Adrenal gland (tissue), 12 donors: ENCODE measurements around the gene SMS. TPM values are rescaled to one million over a fixed set of nuclear protein-coding genes. Genes with fewer than 3 reads are reported as not detected.

Experiments used
- DNase-seq, 7 donors: peaks; one replicate each; pipeline ENCODE4 v3.0.0-alpha.2; 2019 to 2020
- H3K27ac ChIP-seq, 5 donors: fragments of 200-600 bp; sonication (generic) in 4 of 5; 1 replicate in 3 of 5; 2 replicates in 2 of 5; pipeline versions ENCODE4 v1.5.1 to v1.8.0; 2016 to 2020; ENCODE audit warnings: mild to moderate bottlenecking in 1 of 5
- H3K27me3 ChIP-seq: fragments of 200-600 bp; 2 replicates; pipeline ENCODE4 v1.8.0; 2021
- H3K36me3 ChIP-seq, 2 donors: fragments of 200-600 bp; replicated peaks in 1 of 2; 1 replicate in 1 of 2; 2 replicates in 1 of 2; pipeline versions ENCODE4 v1.5.1 to v1.8.0; 2018 to 2022
- H3K4me1 ChIP-seq, 2 donors: fragments of 200-600 bp; replicated peaks in 1 of 2; 1 replicate in 1 of 2; 2 replicates in 1 of 2; pipeline versions ENCODE4 v1.5.1 to v1.8.0; 2018 to 2021
- H3K4me3 ChIP-seq, 4 donors: fragments of 200-600 bp; sonication (generic) in 3 of 4; one replicate each; pipeline ENCODE4 v1.5.1; 2016 to 2018
- H3K9me3 ChIP-seq, 3 donors: fragments of 200-600 bp; sonication (generic) in 1 of 3; replicated peaks in 1 of 3; 1 replicate in 2 of 3; 2 replicates in 1 of 3; pipeline versions ENCODE4 v1.5.1 to v1.8.0; 2016 to 2021
- POLR2A ChIP-seq, 2 donors: fragments of 450-650 bp; IDR thresholded peaks; one replicate each; pipeline ENCODE4 v1.6.1; 2017; ENCODE audit warnings: antibody characterized with exemption in 2 of 2, mild to moderate bottlenecking in 2 of 2, moderate library complexity in 1 of 2
- WGBS, 4 donors: extraction: QIAGEN DNeasy Blood & Tissue Kit in 2 of 4; methylation state at CpG; one replicate each; pipeline versions ENCODE4 v1.1.5 to v1.1.7; 2013 to 2017; 5-methylcytosine and 5-hydroxymethylcytosine counted together
- intact Hi-C, 2 donors: fragments of 100-400 bp; cut with DNase I; formaldehyde crosslinking; loops; one replicate each; pipeline versions ENCODE4 v1.14.1 to v1.15.0; 2022 to 2023
- polyA plus RNA-seq, 3 donors: library from polyadenylated mRNA; stranded (reverse); fragments of 200-250 nt in 2 of 3; fragments of 350-450 nt in 1 of 3; fragmentation: Illumina TruSeq in 1 of 3; extraction: RNeasy Lipid Tissue Mini Kit (QIAGEN cat#74804) in 1 of 3; gene quantifications; one replicate each; pipeline ENCODE4 v1.2.3, GENCODE V29; 2013 to 2014
- total RNA-seq, 9 donors: library from RNA; depleted of rRNA in 4 of 9; stranded (reverse); fragments of >200 nt in 4 of 9; fragments of 120-200 nt in 1 of 9; fragmentation: NEBNext Ultra II Directional in 1 of 9; extraction: Animal tissue kit (Norgen Biotek cat#: 25700) in 1 of 9; gene quantifications; one replicate each; pipeline versions ENCODE4 v1.1.0 to v1.2.4, GENCODE V29; 2013 to 2023
- TF ChIP-seq, protein P1 (sequence below), 6 experiments: fragments of 450-650 bp in 4 of 6; fragments of 200-600 bp in 2 of 6; sonication (generic) in 1 of 6; IDR thresholded peaks; 1 replicate in 5 of 6; 2 replicates in 1 of 6; pipeline versions ENCODE4 v1.5.1 to v1.8.0; 2016 to 2021; ENCODE audit warnings: antibody characterized with exemption in 6 of 6, mild to moderate bottlenecking in 2 of 6, moderate library complexity in 1 of 6
- donor health status: healthy with polysubstance abuse.
- donor health status: Bipolar disorder and iron deficiency.
- donor health status: DM: yes; HTN: yes; CAD: no.
- donor health status: DM: no; HTN: no; CAD: no.
- donor health status: DM: no; HTN: no; CAD: no.
- donor health status: DM: yes; HTN: yes; CAD: no.

The SMS gene
- total and polyA plus RNA-seq, 12 donors, result 68.3 to 265 (median 131) TPM

GRCh38 chrX:21963731-21964405 lies 23.4 kb downstream of the SMS start:
- Histone ChIP-seq H3K27ac (peak overlapping the region in 4 of 5 donors; percentile 37 to 59 (median 42)), H3K9me3 (no peaks in the 10 kb centered on the region), H3K4me1 (peaks cover 7 to 53% of the 10 kb centered on the region in 2 donors), H3K4me3 (no peak overlapping the region), H3K36me3 (peaks cover 0 to 11% of the 10 kb centered on the region in 2 donors), H3K27me3 (no peaks in the 10 kb centered on the region)
- TF ChIP-seq POLR2A (IDR thresholded peaks at IDR 0.05), result no peak
- TF ChIP-seq, protein P1, sequence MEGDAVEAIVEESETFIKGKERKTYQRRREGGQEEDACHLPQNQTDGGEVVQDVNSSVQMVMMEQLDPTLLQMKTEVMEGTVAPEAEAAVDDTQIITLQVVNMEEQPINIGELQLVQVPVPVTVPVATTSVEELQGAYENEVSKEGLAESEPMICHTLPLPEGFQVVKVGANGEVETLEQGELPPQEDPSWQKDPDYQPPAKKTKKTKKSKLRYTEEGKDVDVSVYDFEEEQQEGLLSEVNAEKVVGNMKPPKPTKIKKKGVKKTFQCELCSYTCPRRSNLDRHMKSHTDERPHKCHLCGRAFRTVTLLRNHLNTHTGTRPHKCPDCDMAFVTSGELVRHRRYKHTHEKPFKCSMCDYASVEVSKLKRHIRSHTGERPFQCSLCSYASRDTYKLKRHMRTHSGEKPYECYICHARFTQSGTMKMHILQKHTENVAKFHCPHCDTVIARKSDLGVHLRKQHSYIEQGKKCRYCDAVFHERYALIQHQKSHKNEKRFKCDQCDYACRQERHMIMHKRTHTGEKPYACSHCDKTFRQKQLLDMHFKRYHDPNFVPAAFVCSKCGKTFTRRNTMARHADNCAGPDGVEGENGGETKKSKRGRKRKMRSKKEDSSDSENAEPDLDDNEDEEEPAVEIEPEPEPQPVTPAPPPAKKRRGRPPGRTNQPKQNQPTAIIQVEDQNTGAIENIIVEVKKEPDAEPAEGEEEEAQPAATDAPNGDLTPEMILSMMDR (IDR thresholded peaks at IDR 0.05), result no peak
- WGBS, 4 donors, result 57 to 67% (median 64%) methylated on average over 4 to 8 of the region's 8 CpGs
- intact Hi-C loops, result no loop called here
- peak in 6 of 7 donors; percentile 35 to 59 (median 52) for DNase-seq

DNA sequence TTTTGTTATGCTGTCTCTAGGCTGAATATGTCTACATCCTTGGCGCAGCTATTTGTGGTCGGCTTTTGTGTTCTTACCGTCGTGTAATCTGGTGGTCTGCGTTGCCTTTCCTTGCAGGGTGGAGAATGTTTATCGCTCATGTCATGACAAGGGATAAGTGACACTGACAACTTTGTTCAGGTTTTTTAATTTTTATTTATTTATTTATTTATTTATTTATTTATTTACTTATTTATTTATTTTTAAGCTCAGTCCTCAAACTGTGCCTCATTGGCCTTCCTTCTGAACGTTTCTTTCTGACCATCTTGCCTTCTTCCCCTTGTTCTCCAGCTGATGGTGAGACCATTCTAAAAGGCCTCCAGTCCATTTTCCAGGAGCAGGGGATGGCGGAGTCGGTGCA lies 26.4 kb downstream of the SMS start:
- DNase-seq, result no peak
- intact Hi-C loops, result no loop called here
- Histone ChIP-seq H3K4me1 (peaks cover 0 to 28% of the 10 kb centered on the region in 2 donors), H3K9me3 (no peaks in the 10 kb centered on the region), H3K4me3 (no peak overlapping the region), H3K27me3 (no peaks in the 10 kb centered on the region), H3K27ac (no peak overlapping the region), H3K36me3 (peaks cover 0 to 11% of the 10 kb centered on the region in 2 donors)
- TF ChIP-seq POLR2A (IDR thresholded peaks at IDR 0.05), result no peak
- TF ChIP-seq, protein P1 (IDR thresholded peaks at IDR 0.05), result no peak
- 86 to 91% (median 89%) methylated on average over 9 of the region's 9 CpGs for WGBS, 4 donors

GRCh38 chrX:21968333-21968732 lies 27.8 kb downstream of the SMS start:
- no peaks in the 10 kb centered on the region for H3K9me3 ChIP-seq
- no peak for DNase-seq
- peaks cover 0 to 26% of the 10 kb centered on the region in 2 donors for H3K4me1 ChIP-seq
- intact Hi-C loops, result no loop called here
- H3K4me3 ChIP-seq, result no peak overlapping the region
- 69 to 88% (median 82%) methylated on average over 2 to 7 of the region's 7 CpGs for WGBS, 4 donors
- TF ChIP-seq, protein P1 (IDR thresholded peaks at IDR 0.05), result no peak
- TF ChIP-seq POLR2A (IDR thresholded peaks at IDR 0.05), result no peak
- H3K36me3 ChIP-seq, result peaks cover 0 to 11% of the 10 kb centered on the region in 2 donors
- H3K27me3 ChIP-seq, result no peaks in the 10 kb centered on the region
- H3K27ac ChIP-seq, result no peak overlapping the region

DNA sequence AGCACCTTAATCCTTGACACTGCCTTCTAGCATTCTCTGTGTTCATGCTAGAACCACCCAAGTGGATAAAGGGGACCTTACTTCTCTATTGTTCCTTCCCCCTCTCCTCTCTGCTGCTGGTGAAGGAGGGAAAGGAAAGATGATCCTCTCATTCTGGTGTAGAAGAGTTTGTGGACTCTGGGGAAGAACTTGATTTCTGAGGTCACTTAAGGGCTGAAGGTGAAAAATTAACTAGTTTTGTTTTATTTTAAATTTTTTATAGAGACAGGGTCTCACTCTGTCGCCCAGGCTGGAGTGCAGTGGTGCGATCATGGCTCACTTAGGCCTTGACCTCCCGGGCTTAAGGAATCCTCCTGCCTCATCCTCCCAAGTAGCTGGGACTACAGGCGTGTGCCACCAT lies 29.8 kb downstream of the SMS start:
- DNase-seq, result no peak
- Histone ChIP-seq H3K9me3 (no peaks in the 10 kb centered on the region), H3K4me1 (peaks cover 0 to 11% of the 10 kb centered on the region in 2 donors), H3K4me3 (no peak overlapping the region), H3K27ac (no peak overlapping the region), H3K36me3 (peaks cover 0 to 11% of the 10 kb centered on the region in 2 donors), H3K27me3 (no peaks in the 10 kb centered on the region)
- intact Hi-C loops, result no loop called here
- 82 to 95% (median 84%) methylated on average over 4 of the region's 4 CpGs for WGBS, 4 donors
- no peak for TF ChIP-seq POLR2A (IDR thresholded peaks at IDR 0.05)
- TF ChIP-seq, protein P1 (IDR thresholded peaks at IDR 0.05), result no peak
